ENCODE measurements around the gene BIRC2.

DNA sequence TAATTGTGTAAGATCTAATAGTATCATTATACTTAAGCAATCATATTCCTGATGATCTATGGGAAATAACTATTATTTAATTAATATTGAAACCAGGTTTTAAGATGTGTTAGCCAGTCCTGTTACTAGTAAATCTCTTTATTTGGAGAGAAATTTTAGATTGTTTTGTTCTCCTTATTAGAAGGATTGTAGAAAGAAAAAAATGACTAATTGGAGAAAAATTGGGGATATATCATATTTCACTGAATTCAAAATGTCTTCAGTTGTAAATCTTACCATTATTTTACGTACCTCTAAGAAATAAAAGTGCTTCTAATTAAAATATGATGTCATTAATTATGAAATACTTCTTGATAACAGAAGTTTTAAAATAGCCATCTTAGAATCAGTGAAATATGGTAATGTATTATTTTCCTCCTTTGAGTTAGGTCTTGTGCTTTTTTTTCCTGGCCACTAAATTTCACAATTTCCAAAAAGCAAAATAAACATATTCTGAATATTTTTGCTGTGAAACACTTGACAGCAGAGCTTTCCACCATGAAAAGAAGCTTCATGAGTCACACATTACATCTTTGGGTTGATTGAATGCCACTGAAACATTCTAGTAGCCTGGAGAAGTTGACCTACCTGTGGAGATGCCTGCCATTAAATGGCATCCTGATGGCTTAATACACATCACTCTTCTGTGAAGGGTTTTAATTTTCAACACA, 23.3 kb upstream of the BIRC2 start:
- no peak for TF ChIP-seq EZH2 (IDR thresholded peaks at IDR 0.05; ENCODE audit: low read length)
- no peak for TF ChIP-seq CTCF (optimal IDR thresholded peaks at IDR 0.05 in 1 of 3, IDR thresholded peaks at IDR 0.05 in 1 of 3, conservative IDR thresholded peaks at IDR 0.05 in 1 of 3; ENCODE audit: extremely low read depth in 1 of 3, insufficient read depth in 2 of 3, low read length in 3 of 3)
